Measurements from ENCODE around the gene NAP1L4. TPM values are rescaled to one million over a fixed set of nuclear protein-coding genes. Genes with fewer than 3 reads are reported as not detected.

The NAP1L4 gene, protein sequence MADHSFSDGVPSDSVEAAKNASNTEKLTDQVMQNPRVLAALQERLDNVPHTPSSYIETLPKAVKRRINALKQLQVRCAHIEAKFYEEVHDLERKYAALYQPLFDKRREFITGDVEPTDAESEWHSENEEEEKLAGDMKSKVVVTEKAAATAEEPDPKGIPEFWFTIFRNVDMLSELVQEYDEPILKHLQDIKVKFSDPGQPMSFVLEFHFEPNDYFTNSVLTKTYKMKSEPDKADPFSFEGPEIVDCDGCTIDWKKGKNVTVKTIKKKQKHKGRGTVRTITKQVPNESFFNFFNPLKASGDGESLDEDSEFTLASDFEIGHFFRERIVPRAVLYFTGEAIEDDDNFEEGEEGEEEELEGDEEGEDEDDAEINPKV
- polyA plus RNA-seq (ENCODE audit: insufficient read depth in 1 of 5, insufficient read length in 5 of 5, low replicate concordance in 1 of 5), result 100 to 1,000 TPM; 144 to 206 (median 190) TPM
- long read RNA-seq, donor 1, transcript NAP1L4-222 (15 exons, 2,479 nt), result major isoform, 6 of 38 reads
- long read RNA-seq, donor 1, partial matches to known transcripts, result 29 of 38 reads
- long read RNA-seq, donor 1, other reads (novel, unspliced or antisense), result 0 of 38 reads
- long read RNA-seq, donor 2, transcript NAP1L4-222 (15 exons, 2,479 nt), result major isoform, 8 of 10 reads
- long read RNA-seq, donor 2, partial matches to known transcripts, result 0 of 10 reads
- long read RNA-seq, donor 2, other reads (novel, unspliced or antisense), result 0 of 10 reads
- long read RNA-seq, donor 3, transcript NAP1L4-222 (15 exons, 2,479 nt), result major isoform, 5 of 21 reads
- long read RNA-seq, donor 3, partial matches to known transcripts, result 11 of 21 reads
- long read RNA-seq, donor 3, other reads (novel, unspliced or antisense), result 0 of 21 reads
- long read RNA-seq, donor 4, partial matches to known transcripts, result 5 of 9 reads
- long read RNA-seq, donor 4, other reads (novel, unspliced or antisense), result 0 of 9 reads
- long read RNA-seq, donor 5, transcript NAP1L4-214 (3 exons, 644 nt), result minor isoform, 6 of 57 reads
- long read RNA-seq, donor 5, transcript NAP1L4-222 (15 exons, 2,479 nt), result major isoform, 7 of 57 reads
- long read RNA-seq, donor 5, partial matches to known transcripts, result 43 of 57 reads
- long read RNA-seq, donor 5, other reads (novel, unspliced or antisense), result 0 of 57 reads
- long read RNA-seq, donor 6, transcript NAP1L4-201 (16 exons, 2,511 nt), result minor isoform, 8 of 29 reads
- long read RNA-seq, donor 6, transcript NAP1L4-222 (15 exons, 2,479 nt), result major isoform, 11 of 29 reads
- long read RNA-seq, donor 6, partial matches to known transcripts, result 6 of 29 reads
- long read RNA-seq, donor 6, other reads (novel, unspliced or antisense), result 0 of 29 reads
- long read RNA-seq, donor 7, transcript NAP1L4-222 (15 exons, 2,479 nt), result major isoform, 6 of 23 reads
- long read RNA-seq, donor 7, partial matches to known transcripts, result 15 of 23 reads
- long read RNA-seq, donor 7, other reads (novel, unspliced or antisense), result 0 of 23 reads
- long read RNA-seq, donor 8, transcript NAP1L4-222 (15 exons, 2,479 nt), result major isoform, 6 of 6 reads
- long read RNA-seq, donor 8, partial matches to known transcripts, result 0 of 6 reads
- long read RNA-seq, donor 8, other reads (novel, unspliced or antisense), result 0 of 6 reads

DNA sequence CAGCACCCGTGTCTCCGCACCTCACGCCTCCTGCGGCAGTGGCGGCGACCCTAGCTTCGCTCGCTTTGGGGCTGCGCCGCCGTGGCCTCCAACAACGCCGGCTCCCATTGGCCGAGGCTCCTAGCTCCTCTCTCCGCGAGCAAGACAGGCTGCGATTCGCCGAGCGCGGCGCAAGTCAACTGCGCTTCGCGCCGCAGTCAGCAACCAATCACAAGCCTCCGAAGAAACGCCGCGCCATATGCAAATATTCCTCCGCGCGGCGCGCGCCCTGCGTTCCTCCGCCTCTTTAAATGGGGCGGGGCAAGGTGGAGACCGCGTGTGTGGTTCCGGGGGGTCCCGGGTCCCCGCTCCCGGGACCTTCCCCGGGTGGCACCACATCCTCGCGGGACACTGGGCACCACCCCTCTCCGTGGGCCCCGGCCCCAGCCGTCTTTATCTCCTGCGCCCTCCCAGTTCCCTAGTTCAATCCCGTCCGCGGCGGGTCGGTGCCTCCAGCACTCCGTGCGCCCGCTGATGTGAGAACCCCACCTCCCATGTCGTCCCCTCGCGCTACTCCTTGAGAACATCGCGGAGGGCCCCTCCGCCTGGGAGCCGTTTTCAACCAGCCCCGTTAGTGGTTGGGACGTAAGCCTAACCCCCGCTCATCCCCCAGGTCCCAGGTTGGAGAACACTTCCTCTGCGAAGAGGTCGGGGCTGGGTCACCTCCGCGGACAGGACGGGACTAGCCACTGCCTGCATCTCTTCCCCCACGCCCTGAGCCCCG, at the start of gene NAP1L4:
NAP1L4 (minus strand) TSS at position 96 of the 763 bp plus-strand sequence. CDS start 13,109 bp downstream, outside the sequence.
- DNase-seq, result peak; percentile 95 to 96

GRCh38 chr11:3040881-3041280, 48.8 kb upstream of the NAP1L4 start:
- no peak for DNase-seq

GRCh38 chr11:3037945-3038271, 45.8 kb upstream of the NAP1L4 start:
- DNase-seq, result no peak

- peak; percentile 34 to 64 for DNase-seq
Measured at GRCh38 chr11:3037040-3037944, 45.2 kb upstream of the NAP1L4 start.

DNA sequence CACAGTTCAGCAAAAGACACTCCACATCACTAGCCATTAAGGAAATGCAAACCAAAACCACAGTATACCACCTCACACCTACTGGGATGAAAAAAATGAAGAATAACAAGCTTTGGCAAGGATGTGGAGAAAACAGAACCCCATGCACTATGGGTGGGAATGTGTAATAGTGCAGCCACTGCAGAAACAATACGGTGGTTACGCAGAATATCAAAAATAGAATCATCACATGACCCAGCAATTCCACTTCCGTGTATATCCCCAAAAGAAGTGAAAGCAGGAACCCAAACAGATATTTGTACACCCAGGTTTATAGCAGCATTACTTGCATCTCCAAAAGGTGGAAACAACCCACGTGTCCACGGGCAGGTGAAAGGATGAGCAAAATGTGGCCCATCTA, 44.3 kb upstream of the NAP1L4 start:
- no peak for DNase-seq

- DNase-seq, result no peak
Measured at GRCh38 chr11:3035333-3035732, 43.2 kb upstream of the NAP1L4 start.

DNA sequence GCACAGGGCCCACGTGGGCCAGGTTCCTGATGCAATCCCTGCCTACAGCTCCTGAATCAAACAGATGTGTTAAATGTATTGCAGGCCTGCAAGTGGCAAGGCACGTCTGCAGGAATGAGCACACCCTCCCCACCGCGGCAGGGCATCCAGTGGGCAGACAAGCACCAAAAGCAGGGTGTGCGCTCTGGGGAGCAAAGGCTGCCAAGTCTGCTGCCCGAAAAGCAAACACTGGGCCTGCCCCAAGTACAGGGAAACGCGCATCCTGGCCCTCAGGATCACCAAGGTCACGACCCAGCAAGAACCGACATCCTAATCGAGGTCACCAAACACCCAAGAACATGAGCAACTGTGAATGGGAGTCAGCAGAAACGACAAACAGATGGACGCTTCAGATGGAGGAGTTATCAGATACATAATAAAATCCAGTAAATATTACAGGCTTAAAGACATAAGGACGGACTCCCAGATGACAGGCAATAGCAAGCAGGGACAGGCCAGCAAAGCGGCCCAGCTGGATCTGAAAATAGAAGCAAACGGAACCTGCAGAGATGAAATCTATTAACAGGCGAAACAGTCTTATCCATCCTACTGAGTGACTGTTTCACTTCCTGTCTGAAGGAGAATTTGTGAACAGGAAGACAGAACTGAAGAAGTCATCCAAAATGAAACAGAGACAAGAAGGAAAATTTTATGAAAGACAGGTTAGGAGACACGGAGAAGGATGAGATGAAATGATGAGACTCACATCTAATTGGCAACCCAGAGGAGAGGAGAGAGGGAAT, 38.4 kb upstream of the NAP1L4 start:
- no peak for DNase-seq

GRCh38 chr11:3028813-3029212, 36.7 kb upstream of the NAP1L4 start:
- DNase-seq, result no peak

GRCh38 chr11:3026803-3027202, 34.7 kb upstream of the NAP1L4 start:
- no peak for DNase-seq

- no peak for DNase-seq
Measured at GRCh38 chr11:3022982-3023381, 30.9 kb upstream of the NAP1L4 start.

DNA sequence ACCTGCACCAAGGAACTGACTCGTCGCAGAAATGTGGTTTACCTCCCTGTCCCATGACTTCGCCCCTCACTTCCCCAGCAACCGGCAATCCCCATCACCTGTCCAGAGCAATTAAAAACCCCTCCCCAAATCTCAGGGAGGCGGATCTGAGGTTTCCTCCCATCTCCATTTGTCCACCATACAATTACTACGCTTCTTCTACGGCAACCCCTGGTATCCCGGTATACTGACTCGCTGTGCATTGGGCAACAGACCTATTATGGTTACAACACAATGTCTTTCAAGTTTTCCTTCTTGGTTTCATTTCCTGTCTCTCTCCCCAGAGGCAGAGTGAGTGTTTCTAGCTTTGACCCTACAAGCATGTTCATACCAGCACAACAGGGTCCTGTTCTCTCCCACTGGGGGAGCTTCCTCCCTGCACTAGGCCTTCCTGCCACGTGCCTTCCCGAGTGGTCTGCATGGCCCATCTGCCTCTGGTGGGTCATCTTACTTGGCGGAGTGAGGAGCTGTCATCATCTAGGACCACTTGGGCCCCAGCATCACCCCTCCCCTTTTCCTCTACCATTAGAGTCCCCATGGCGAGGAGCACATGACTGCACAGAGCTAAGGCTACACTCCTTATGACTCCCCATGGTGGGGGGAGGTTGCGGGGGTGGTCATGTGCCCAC, 30.3 kb upstream of the NAP1L4 start:
- no peak for DNase-seq

DNA sequence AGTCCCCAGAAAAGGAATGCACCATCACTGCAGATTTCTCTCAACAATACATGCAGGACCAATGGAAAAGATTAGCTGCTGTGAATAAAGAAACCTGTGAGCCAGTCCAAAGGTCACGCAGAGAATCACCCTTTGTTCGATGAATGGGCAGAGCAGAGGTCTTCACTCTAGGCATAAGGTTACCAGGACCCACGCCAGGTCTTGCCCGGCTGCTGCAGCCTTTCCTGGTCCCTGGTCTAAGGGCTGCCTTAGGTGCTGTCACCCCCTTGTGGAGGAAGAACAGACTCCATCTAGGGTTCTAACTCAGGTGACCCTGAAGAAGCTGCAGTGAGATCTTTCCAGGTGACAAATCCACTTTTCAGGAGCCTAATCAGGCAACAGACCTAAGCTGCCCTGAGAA, 29.0 kb upstream of the NAP1L4 start:
- DNase-seq, result no peak

DNA sequence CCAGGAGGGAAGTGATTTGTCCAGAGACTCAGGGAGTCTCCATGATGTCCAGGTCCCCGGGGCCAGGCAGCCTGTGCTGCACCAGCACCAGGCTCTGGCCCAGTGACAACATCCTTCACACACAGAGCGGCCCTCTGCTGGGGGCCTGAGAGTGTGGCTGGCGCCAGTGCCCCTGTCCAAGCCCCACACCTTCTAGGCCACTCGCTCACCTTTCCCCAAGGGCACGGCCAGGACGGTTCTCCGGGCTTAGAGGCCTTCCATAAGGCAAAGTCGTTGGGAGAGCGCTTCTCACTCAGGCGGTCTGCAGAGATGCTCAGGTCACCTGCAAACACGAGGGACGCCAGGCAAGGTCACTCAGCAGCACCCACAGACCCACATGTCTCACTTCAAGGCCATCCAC, 27.9 kb upstream of the NAP1L4 start:
- DNase-seq, result no peak

DNA sequence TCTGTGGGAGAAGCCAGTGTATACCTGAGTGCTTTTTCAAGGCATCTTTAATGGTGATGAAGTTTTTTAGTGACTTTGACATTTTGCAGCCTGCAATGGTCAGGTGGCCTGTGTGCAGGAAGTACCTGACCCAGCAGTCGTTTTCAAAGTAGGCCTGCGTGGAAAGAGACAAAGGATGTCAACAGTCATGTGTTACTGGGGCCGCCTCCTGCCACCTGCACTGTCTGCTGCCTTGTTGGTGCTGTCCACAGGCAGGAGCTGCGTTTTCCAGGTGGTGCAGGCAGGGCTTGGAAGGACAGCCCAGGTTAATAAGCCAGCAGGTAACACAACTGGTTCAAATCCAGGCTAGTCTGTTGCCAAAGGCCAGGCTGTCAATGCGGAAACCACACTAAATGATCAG, 26.5 kb upstream of the NAP1L4 start:
- no peak for DNase-seq

DNA sequence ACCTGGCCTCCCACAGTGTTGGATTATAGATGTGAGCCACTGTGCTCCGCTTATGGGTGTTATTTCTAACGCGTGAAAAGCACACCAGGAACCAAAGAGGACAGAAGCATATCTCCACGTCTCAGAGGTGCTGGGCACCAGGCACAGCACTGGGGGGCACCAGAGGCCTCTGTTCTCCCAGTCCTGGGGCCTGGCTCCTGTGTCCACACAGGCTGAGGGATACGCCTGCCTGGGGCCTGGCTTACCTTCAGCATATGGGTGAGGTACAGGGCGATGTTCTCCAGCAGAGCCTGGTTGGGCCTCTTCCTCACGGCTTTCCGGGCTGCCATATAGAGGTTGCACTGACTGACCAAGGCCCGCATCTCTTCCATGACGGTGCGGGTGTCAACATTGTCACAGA, 24.7 kb upstream of the NAP1L4 start:
- no peak for DNase-seq

DNA sequence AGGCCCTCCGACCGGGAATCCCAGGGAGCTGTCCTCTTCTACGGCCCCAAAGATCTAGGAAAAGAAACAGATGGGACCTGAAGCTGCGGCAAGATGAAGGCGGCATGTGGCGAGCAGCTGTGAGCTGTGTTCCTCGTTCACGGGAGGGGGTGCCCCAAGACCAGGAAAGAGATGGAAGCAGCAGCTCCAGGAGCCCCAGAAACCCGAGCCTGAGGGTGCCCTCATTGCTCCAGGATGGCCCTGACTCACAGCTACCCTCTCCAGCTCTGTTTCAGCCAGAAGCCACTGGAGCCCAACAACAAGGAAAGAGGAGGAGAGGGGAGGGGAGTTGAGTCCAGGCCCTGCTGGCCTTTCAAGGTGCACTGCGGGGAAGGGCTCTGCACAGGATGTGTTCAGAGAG, 23.7 kb upstream of the NAP1L4 start:
- no peak for DNase-seq

GRCh38 chr11:3014943-3015342, 22.8 kb upstream of the NAP1L4 start:
- no peak for DNase-seq

Data from right lung (tissue), 10 donors.